Measurements from ENCODE around the gene CAP2. TPM values are rescaled to one million over a fixed set of nuclear protein-coding genes. Genes with fewer than 3 reads are reported as not detected.

CAP2 gene
- total and polyA plus RNA-seq, 12 donors, result 42.0 to 211 (median 156) TPM

DNA sequence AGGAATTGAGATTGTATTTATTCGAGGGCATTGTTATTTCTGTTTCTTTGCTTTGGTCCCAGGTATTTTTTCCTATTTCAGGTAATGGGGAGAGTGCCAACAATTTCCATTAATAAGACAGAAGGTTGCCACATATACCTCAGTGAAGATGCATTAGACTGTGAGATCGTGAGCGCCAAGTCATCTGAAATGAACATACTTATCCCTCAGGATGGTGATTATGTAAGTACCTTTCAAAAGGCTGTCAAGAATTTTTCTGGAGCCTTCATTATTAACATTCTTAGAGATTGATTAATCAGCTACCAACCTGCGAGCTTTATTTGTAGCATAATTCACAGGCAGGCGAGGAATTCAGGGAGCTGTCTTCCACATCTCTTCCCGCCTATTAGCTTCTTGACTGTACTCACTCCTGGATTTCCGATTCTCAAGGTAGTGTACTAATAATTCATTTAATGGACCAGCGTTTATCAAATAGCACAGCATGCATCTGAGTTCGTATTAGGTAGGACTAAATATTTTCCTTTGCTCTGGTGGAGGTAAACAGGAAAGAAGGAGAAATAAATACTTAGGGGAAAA lies 158.1 kb downstream of the CAP2 start:
- intact Hi-C loops (cut with DNase I), result no loop called here
- no peak overlapping the region for H3K4me3 ChIP-seq
- WGBS, 2 donors, result 91% methylated on average over 9 of the region's 9 CpGs
- no peaks in the 10 kb centered on the region for H3K27me3 ChIP-seq
- DNase-seq (no peak), ATAC-seq (no peak)
- peaks cover 0 to 62% (median 0%) of the 10 kb centered on the region in 9 donors for H3K36me3 ChIP-seq
- no peaks in the 10 kb centered on the region for H3K4me1 ChIP-seq
- no peaks in the 10 kb centered on the region for H3K9me3 ChIP-seq
- no peak overlapping the region for H3K27ac ChIP-seq
- no peak for TF ChIP-seq CTCF (IDR thresholded peaks at IDR 0.05)

GRCh38 chr6:17552861-17553260 lies 159.5 kb downstream of the CAP2 start:
- TF ChIP-seq CTCF (IDR thresholded peaks at IDR 0.05), result no peak
- intact Hi-C loops (cut with DNase I), result no loop called here
- no peaks in the 10 kb centered on the region for H3K9me3 ChIP-seq
- H3K36me3 ChIP-seq, result peaks cover 0 to 63% (median 0%) of the 10 kb centered on the region in 9 donors
- WGBS, 2 donors, result 77 to 88% methylated on average over 3 of the region's 3 CpGs
- H3K27me3 ChIP-seq, result no peaks in the 10 kb centered on the region
- H3K4me1 ChIP-seq, result no peaks in the 10 kb centered on the region
- no peak for DNase-seq
- no peak overlapping the region for H3K4me3 ChIP-seq
- ATAC-seq, result no peak
- no peak overlapping the region for H3K27ac ChIP-seq

DNA sequence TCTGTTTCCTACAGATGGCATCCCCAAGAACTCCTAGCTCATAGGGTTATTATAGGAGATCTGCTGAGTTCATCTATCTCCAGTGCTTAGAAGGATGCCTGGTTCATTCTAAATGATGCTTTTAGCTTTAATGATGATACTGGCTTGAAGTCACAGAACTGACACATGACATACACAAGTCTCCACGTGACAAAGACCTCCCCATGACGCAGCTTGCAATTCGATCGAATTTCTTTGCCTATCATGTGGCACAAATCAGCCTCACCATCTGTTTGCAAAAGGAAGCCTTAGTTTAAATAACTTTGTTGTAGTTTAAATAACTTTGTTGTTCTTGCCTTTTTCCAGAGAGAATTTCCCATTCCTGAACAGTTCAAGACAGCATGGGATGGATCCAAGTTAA lies 162.6 kb downstream of the CAP2 start:
- Histone ChIP-seq H3K9me3 (no peaks in the 10 kb centered on the region), H3K4me3 (no peak overlapping the region), H3K27me3 (no peaks in the 10 kb centered on the region), H3K4me1 (no peaks in the 10 kb centered on the region), H3K36me3 (peaks cover 0 to 56% (median 0%) of the 10 kb centered on the region in 9 donors), H3K27ac (no peak overlapping the region)
- ATAC-seq (no peak), DNase-seq (no peak)
- WGBS, 2 donors, result 70 to 79% methylated on average over 4 of the region's 4 CpGs
- intact Hi-C loops (cut with DNase I), result no loop called here
- no peak for TF ChIP-seq CTCF (IDR thresholded peaks at IDR 0.05)

DNA sequence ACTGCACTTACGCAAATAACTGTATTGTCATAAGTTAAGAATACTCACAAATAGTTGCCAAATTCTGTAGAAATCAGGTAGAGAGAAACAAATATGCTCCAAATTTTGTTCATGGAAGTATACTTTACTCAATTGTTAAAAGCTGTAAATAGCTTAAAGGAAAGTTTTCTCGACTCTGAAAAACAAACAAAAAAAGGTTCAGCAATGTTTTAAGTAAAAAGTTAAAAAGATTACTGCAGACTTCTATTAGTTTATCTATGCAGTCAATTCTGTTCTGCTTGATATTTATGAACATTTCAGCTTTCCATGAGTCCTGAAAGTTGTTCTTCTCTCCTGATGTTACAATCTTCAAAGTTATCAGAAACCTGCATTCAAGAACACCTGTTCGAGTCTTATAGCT lies 169.2 kb downstream of the CAP2 start:
- H3K27me3 ChIP-seq, result no peaks in the 10 kb centered on the region
- H3K4me3 ChIP-seq, result no peak overlapping the region
- H3K27ac ChIP-seq, result no peak overlapping the region
- ATAC-seq (no peak), DNase-seq (no peak)
- 88 to 91% methylated on average over 3 of the region's 3 CpGs for WGBS, 2 donors
- H3K36me3 ChIP-seq, result no peaks in the 10 kb centered on the region
- TF ChIP-seq CTCF (IDR thresholded peaks at IDR 0.05), result no peak
- H3K4me1 ChIP-seq, result no peaks in the 10 kb centered on the region
- peaks cover 0 to 43% (median 5%) of the 10 kb centered on the region in 11 donors for H3K9me3 ChIP-seq
- intact Hi-C loops (cut with DNase I), result no loop called here
